Measurements from ENCODE around the gene TTYH2.

TTYH2 gene

DNA sequence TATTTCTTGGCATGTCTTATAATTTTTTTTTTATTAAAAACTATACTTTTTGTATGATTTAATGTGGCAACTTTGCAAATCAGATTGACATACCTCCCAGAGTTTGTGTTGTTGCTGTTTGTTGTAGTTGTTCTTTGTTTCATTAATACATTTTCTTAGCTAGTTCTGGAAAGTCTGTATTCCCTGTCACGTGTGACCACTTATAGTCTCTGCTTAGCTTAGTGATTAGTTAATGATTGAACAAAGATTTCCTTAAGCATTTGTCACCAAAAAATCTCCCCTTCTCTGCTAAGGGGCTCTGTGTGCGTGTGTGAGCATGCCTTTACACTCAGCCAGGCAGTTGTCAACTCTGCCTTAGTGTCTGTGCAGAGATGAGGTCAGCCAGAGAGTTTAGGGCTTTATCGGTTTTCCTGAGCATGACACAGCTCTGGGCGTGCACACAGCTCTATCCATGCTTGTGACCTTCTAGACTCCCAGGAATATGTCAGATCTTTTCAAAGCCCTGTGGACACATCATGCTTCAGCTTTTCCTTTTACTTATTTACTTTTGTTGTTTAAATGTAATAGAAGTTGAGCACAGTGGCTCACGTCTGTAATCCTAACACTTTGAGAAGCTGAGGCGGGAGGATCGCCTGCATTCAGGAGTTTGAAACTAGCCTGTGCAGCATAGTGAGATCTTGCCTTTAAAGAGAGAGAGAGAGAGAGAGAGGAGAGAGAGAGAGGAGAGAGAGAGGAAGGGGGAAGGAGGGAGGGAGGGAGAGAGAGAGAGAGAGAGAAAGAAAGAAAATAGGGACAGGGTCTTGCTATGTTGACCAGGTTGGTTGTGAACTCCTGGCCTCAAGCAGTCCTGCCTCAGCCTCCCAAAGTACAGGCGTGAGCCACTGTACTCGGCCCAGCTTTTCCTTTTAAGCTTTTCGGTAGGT, 82.5 kb downstream of the TTYH2 start:
- no peak for DNase-seq (ENCODE audit: low read depth)

GRCh38 chr17:74296548-74296936, 83.2 kb downstream of the TTYH2 start:
- DNase-seq (ENCODE audit: low read depth): no peak

DNA sequence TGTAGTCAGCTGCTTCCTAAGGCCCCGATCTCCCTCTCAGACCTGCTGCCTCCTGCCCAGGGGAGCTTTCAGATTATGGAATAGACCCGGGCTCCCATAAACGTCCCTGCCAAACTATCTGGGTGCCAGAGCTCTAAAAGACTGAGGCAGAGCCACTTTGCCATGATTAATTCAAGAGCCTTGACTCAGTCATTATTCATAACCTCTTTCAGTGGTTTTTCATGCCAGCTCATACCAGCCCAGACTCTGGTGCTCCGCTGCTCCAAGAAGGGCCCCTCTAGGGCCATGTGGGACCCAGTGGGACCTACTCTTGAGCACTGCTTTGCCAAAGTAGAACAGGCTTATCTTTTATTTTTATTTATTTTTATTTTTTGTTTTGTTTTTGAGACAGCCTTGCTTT, 84.6 kb downstream of the TTYH2 start:
- no peak for DNase-seq (ENCODE audit: low read depth)

- no peak for DNase-seq (ENCODE audit: low read depth)
Measured at GRCh38 chr17:74298778-74299177, 85.4 kb downstream of the TTYH2 start.

DNA sequence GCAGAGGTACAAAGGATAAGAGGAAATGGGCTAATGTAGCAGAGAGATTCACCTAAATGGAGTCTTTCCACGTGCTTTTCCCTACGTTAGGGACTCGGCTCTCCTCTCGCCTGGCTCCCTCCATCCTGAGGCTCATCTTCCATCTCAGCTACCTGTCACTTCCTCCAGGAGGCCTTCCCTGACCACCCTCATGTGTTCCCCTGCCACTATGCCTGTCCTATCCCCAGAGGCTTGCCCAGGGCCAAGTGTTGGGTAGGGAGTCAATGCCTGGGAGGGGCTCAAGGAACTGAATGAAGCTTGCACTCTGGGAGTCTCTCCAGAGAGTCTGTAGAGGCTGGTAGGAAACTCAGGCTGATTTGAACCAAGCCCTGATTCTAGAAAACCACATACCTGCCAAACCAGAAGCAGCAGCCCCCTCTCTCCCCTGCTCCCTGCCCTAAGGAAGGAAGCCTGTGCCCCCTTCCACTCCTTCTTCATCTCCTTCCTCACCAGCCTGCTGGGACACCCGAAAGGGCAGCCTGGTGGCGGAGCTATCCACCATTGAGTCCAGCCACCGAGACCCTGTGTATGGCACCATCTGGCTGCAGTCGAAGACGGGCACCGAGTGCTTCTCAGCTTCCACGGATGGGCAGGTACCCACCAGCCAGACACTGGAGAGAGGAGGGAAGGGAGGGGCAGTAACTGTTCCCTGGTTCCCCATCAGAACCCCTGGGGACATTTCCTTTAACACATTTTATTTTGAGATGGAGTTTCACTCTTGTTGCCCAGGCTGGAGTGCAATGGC, 86.0 kb downstream of the TTYH2 start:
- DNase-seq (ENCODE audit: low read depth): no peak

DNA sequence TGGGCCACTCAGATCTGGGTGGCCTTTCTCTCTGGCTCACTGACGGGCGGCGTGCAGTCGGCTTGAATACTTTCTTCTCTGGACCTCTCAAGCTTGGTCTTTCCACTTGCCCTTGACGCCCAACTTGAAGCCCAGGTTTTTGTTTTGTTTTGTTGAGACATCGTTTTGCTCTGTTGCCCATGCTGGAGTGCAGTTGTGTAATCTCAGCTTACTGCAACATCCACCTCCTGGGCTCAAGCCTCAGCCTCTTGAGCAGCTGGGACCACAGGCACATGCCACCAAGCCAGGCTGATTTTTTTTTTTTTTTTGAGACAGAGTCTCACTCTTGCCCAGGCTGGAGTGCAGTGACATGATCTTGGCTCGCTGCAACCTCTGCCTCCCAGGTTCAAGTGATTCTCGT, 89.9 kb downstream of the TTYH2 start:
- no peak for DNase-seq (ENCODE audit: low read depth)

DNA sequence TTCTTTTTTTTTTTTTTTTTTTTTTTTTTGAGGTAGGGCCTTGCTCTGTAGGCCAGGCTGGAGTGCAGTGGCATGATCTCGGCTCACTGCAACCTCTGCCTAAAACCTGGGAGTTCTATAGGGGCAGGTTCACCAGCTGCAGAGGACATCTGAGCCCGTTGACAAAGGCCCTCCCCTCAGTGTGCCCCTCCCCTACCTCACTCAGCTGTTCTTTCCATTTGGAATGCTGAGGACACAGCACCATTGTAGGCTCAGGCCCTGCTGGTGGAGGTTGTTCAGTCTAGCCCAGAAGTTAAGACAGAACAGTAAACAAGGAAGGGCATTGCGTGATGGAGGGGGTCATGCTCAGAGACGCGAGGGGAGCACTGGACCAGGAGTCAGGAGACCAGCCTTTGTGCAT, 90.8 kb downstream of the TTYH2 start:
- DNase-seq (ENCODE audit: low read depth): no peak

DNA sequence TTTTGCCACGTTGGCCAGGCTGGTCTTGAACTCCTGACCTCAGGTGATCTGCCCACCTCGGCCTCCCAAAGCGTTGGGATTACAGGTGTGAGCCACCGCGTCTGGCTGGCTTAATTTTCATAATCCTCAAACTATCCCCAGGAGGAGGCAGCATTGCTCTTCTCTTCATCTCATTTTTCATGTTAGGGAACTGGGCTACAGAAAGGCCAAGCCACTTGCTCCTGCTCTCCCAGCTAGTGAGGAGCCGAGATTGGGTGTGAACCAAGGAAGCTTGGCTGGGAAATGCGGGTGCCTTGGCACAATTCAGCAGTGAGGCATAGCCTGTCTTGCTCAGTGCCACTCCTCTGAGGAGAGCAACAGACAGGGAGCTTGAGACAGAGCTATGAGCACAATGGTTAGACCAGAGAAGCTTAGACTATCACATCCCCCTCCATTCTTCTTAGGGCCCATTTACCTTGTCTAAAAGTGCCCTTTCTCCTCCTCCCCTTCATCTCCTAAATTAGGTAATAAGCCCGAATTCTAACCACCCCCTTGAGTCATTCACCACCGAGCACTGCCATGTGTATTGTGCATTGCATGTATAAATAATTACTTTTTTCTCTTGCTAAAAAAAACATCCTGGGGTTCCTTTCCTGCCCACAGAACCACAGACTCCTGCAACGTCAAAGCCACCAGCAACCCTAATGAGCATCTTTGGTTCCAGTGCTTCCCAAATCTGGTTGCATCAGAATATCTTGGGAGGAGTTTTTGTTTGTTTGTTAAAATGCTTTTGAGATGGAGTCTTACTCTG, 92.7 kb downstream of the TTYH2 start:
- no peak for DNase-seq (ENCODE audit: low read depth)

GRCh38 chr17:74307984-74308773, 94.8 kb downstream of the TTYH2 start:
- DNase-seq (ENCODE audit: low read depth): no peak

DNA sequence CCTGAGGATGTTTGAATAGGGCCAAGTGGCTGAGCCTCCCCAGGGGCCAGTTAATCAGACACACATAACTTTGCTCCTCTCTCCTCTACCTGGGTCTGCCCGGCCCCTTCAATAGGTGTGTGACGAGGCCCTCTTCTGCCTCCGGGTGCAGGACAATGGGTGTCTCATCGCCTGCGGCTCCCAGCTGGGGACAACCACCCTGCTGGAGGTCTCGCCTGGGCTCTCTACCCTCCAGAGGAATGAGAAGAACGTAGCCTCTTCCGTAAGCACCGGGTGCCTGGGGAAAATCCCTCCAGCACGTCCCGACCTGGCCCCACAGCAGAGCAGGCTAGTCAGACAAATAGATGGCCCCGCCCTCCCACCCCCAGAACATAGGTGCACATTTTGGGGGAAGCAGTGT, 96.5 kb downstream of the TTYH2 start:
- DNase-seq (ENCODE audit: low read depth): no peak
